ENCODE measurements around the gene ANKRA2.

- TF ChIP-seq REST (IDR thresholded peaks at IDR 0.05; ENCODE audit: low read depth) (no peak), EP300 (IDR thresholded peaks at IDR 0.05; ENCODE audit: borderline replicate concordance) (no peak), RAD21 (IDR thresholded peaks at IDR 0.05; ENCODE audit: low read depth) (no peak), MAX (IDR thresholded peaks at IDR 0.05) (no peak), YY1 (IDR thresholded peaks at IDR 0.05; ENCODE audit: low read depth) (no peak), CEBPB (IDR thresholded peaks at IDR 0.05) (no peak), FOXM1 (IDR thresholded peaks at IDR 0.05; ENCODE audit: borderline replicate concordance, low read depth) (no peak), TAF1 (IDR thresholded peaks at IDR 0.05; ENCODE audit: low read depth) (no peak), CREB1 (IDR thresholded peaks at IDR 0.05; ENCODE audit: low read depth) (no peak), TEAD4 (IDR thresholded peaks at IDR 0.05) (no peak), USF1 (IDR thresholded peaks at IDR 0.05) (no peak), NFIC (IDR thresholded peaks at IDR 0.05) (no peak), ZBTB7A (IDR thresholded peaks at IDR 0.05; ENCODE audit: low read depth) (no peak), TCF12 (IDR thresholded peaks at IDR 0.05; ENCODE audit: low read depth) (no peak)
Measured at GRCh38 chr5:73612799-73613198, 47.4 kb upstream of the ANKRA2 start.

All from Ishikawa (cell line).